AG10803 (cell line): ENCODE data around the gene IL6ST.
"Not testable (repeated sequence)": the region's sequence is repeated elsewhere in the genome, so short reads cannot be mapped to it uniquely, and the experiment has no call there.

Source experiments
- DNase-seq: peaks from one replicate; pipeline ENCODE4 v3.0.0; 2010; ENCODE audit warnings: low read depth
- H3K4me3 ChIP-seq: 2 replicates; pipeline ENCODE4 v1.5.1; 2011; ENCODE audit warnings: mild to moderate bottlenecking, low read length, control low read depth
- CTCF ChIP-seq: conservative IDR thresholded peaks from 2 replicates; pipeline ENCODE4 v1.5.1; 2011; ENCODE audit warnings: mild to moderate bottlenecking, low read length, control low read depth, inconsistent platforms

Gene IL6ST

GRCh38 chr5:55959208-55959607, 35.6 kb downstream of the IL6ST start:
- no peak for DNase-seq
- no peak for TF ChIP-seq CTCF
- H3K4me3 ChIP-seq = no peak overlapping the region

GRCh38 chr5:55941154-55941553, 53.6 kb downstream of the IL6ST start:
- H3K4me3 ChIP-seq, DNase-seq: not testable (repeated sequence)

- not testable (repeated sequence) for DNase-seq, H3K4me3 ChIP-seq
These were observed 57.2 kb downstream of the IL6ST start for GRCh38 chr5:55937598-55937997.

GRCh38 chr5:55936100-55936693, 58.6 kb downstream of the IL6ST start:
- peak; percentile 96 for TF ChIP-seq CTCF
- no peak overlapping the region for H3K4me3 ChIP-seq
- peak; percentile 81 for DNase-seq

GRCh38 chr5:55935371-55935770, 59.4 kb downstream of the IL6ST start:
- TF ChIP-seq CTCF = no peak
- H3K4me3 ChIP-seq = no peak overlapping the region
- DNase-seq = no peak

GRCh38 chr5:55934720-55935119, 60.0 kb downstream of the IL6ST start:
- DNase-seq = no peak
- no peak overlapping the region for H3K4me3 ChIP-seq
- no peak for TF ChIP-seq CTCF

GRCh38 chr5:55934115-55934613, 60.6 kb downstream of the IL6ST start:
- TF ChIP-seq CTCF = no peak
- no peak overlapping the region for H3K4me3 ChIP-seq
- no peak for DNase-seq

GRCh38 chr5:55933377-55934114, 61.2 kb downstream of the IL6ST start:
- no peak for DNase-seq
- H3K4me3 ChIP-seq = no peak overlapping the region
- TF ChIP-seq CTCF = no peak
